Testis (tissue), 2 donors: ENCODE results near the gene TOP3A.

ENCODE experiments used
- POLR2A ChIP-seq: fragments of 450-650 bp; IDR thresholded peaks from one replicate; pipeline ENCODE4 v1.6.1; 2017; ENCODE audit warnings: antibody characterized with exemption, mild to moderate bottlenecking, moderate library complexity
- TF ChIP-seq, protein P1 (sequence below), 3 experiments: fragments of 450-650 bp in 2 of 3; fragments of 200-600 bp in 1 of 3; sonication (generic) in 1 of 3; IDR thresholded peaks; one replicate each; pipeline ENCODE4 v1.5.1; 2016 to 2019; ENCODE audit warnings: antibody characterized with exemption in 3 of 3, mild to moderate bottlenecking in 2 of 3, moderate library complexity in 1 of 3

DNA sequence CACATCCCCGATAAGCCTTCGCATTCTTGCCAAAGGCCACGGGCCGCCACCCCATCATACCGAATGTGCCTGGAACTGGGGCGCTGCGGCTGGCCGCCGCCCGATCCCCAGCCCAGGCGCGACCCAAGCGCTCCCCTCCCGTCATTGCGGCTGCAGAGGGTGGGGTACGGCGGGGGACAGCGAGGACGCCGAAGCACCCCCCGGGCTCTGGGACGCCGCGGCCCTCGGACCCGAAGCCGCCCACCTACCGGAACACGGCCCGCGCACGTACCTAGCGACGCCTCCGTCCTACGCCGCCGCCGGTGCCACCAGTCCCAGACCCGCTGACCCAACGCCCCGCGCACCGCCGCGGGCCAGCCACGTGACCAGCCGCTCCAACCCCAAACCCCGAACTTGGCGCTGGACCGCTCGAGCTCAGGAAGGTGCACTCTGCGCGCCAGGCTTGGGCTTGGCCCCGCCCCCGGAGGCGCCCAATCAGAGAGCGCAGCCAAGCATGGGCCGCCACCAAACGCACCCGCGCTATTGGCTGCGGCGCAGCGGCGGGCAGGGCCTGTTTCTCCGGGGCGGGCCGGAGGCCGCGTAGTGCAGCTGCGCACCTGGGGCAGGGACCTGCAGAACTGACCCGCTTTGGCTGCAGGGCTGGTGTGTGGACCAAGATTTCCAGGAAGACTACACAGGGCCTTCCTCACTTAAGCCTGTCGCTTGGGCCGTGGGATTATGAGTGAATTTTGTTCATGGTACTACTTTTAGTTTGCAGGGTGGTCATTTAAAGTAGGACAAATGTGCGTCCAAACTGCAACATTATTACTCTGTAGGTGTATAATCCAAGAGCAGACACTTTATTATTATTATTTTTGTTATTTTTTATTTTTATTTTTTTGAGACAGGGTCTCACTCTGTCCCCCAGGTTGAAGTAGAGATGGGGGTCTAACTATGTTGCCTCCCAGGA is 48.6 kb upstream of the TOP3A start, which contains the start of gene SHMT1:
- TF ChIP-seq, protein P1, sequence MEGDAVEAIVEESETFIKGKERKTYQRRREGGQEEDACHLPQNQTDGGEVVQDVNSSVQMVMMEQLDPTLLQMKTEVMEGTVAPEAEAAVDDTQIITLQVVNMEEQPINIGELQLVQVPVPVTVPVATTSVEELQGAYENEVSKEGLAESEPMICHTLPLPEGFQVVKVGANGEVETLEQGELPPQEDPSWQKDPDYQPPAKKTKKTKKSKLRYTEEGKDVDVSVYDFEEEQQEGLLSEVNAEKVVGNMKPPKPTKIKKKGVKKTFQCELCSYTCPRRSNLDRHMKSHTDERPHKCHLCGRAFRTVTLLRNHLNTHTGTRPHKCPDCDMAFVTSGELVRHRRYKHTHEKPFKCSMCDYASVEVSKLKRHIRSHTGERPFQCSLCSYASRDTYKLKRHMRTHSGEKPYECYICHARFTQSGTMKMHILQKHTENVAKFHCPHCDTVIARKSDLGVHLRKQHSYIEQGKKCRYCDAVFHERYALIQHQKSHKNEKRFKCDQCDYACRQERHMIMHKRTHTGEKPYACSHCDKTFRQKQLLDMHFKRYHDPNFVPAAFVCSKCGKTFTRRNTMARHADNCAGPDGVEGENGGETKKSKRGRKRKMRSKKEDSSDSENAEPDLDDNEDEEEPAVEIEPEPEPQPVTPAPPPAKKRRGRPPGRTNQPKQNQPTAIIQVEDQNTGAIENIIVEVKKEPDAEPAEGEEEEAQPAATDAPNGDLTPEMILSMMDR (IDR thresholded peaks at IDR 0.05): no peak
- TF ChIP-seq POLR2A: no peak
